GM18868 (cell line): ENCODE measurements around the gene AGER.
"Not testable (repeated sequence)": the region's sequence is repeated elsewhere in the genome, so short reads cannot be mapped to it uniquely, and the experiment has no call there.

Source experiments
- ATAC-seq: cut with Tn5 transposase; IDR thresholded peaks from one replicate; pipeline ENCODE4 v1.9.1; 2021; ENCODE audit warnings: mild to moderate bottlenecking, moderate library complexity; ENCODE audit not compliant: unreplicated experiment

AGER gene

DNA sequence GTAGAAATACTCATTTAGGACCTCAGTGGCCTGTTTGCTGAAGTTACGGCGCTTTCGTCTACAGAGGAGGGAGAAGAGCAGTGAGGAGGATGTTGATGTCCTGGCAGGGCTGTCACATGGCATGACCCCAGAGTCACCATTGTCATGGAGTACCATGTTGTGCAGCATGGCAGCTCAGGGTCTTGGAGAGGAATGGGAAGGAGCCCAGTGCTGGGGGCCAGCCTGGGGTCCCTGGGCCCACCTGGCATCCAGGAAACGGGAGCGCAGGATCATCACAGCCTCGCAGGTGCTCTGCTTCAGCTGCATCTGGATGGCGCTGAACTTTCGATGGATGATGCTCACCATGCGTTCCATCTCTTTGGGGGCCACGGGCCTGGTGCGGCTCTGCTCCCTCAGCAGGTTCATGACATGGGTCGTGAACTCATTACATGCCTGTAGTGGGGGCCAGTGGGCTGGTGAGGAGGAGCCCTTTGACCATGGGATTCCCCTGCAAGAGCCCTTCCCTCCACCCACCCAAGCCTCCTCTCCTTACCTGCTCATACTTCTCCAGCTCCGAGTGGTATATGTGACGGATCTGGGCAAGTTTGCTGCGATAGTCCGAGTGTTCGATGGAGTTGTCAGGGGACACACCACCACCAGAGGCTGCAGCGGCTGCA, 3.8 kb upstream of the AGER start:
- ATAC-seq, result not testable (repeated sequence)

DNA sequence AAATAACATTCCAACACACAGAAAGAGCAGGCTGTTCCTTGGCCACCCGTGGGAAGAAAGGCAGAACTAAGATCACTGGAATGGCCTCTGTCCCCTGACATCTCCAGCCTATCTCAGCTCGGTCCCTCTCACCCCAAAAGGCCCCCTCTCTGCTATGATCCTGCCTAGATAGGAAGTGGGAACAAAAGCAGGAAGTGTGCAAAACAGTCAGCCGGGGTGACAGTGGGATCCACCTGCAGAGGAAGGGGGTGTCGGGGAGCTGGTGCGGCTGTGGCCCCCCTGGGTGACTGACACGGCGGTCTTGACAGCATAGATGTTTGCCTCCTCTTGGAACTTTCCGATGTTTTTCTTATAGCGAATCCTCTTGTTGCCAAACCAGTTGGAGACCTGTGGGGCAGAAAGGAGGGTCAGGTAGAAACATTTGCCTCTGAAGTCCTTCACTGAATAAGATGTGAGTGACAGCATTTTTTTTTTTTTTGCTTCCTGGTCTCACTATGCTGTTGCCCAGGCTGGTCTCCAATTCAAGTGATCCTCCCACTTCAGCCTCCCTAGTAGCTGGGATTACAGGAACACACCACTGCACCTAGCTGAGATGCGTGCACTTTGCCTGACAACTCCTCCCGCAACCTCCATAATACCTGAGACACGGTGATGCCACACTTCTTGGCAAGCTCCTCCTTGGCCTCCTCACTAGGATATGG, 3.1 kb upstream of the AGER start:
- no peak for ATAC-seq

- not testable (repeated sequence) for ATAC-seq
These were observed 2.2 kb upstream of the AGER start for GRCh38 chr6:32186151-32186840.

DNA sequence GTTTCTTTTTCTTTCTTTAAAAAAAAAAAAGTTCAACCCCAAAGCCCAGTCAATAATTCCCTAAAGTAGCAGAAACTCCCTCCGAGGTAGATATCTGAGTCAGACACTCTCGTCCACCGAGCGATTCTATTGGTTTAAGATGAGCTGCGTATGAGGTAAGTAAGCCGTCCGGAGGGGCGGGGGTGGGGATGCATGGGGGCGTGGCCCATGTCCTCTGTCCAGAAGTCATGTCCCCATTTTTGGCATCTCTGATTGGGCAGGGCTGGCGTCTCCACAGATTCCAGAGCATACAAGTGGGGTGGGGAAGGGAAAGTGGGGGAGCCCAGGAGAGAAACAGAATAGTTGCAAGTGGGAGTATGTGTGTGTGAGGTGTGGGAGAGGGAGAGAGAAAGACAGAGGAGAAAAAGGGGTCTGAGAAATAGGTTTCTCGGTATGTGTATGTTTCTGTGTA, 1.7 kb upstream of the AGER start:
- ATAC-seq, result not testable (repeated sequence)

- no peak for ATAC-seq
These were observed 470 bp downstream of the AGER start for GRCh38 chr6:32183483-32184083.

DNA sequence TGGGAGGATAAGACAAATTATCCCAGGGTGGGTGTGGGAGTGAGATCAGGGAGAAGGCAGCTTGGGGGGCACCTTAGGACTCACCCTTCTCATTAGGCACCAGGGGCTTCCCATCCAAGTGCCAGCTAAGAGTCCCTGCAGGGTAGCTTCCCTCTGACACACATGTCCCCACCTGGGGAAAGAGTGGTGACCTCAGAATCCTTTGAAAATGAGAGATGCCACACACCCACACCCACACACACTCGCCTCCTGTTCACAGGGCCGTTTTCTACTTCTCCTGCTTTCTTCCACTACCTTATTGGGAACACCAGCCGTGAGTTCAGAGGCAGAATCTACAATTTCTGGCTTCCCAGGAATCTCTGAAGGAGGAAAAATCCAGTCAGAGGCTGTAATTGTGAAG, 1.0 kb downstream of the AGER start:
- no peak for ATAC-seq

GRCh38 chr6:32182555-32182981, 1.5 kb downstream of the AGER start:
- no peak for ATAC-seq

- ATAC-seq, result no peak
These were observed 2.0 kb downstream of the AGER start for GRCh38 chr6:32181915-32182529.

DNA sequence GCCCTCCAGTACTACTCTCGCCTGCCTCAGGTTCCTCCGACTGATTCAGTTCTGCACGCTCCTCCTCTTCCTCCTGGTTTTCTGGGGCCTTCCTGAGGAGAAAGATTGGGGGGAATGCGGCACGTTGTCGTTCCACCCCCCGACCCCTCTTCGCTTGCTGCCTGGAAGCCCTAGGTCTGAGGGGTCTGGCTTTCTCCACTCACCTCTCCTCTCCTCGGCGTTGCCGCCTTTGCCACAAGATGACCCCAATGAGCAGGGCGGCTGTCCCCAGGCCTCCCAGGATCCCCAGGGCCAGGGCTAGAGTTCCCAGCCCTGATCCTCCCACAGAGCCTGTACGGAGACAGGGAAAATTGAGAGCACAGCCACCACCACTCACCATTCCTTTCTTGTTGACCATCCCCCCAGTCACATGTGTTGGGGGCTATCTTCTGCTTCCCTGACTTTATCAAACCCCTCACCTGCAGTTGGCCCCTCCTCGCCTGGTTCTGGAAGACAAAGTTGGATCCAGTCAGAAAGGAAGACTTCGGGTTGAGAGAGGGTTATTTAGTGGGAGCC, 2.8 kb downstream of the AGER start:
- no peak for ATAC-seq

- ATAC-seq, result no peak
These were observed 4.2 kb downstream of the AGER start for GRCh38 chr6:32179766-32180405.

DNA sequence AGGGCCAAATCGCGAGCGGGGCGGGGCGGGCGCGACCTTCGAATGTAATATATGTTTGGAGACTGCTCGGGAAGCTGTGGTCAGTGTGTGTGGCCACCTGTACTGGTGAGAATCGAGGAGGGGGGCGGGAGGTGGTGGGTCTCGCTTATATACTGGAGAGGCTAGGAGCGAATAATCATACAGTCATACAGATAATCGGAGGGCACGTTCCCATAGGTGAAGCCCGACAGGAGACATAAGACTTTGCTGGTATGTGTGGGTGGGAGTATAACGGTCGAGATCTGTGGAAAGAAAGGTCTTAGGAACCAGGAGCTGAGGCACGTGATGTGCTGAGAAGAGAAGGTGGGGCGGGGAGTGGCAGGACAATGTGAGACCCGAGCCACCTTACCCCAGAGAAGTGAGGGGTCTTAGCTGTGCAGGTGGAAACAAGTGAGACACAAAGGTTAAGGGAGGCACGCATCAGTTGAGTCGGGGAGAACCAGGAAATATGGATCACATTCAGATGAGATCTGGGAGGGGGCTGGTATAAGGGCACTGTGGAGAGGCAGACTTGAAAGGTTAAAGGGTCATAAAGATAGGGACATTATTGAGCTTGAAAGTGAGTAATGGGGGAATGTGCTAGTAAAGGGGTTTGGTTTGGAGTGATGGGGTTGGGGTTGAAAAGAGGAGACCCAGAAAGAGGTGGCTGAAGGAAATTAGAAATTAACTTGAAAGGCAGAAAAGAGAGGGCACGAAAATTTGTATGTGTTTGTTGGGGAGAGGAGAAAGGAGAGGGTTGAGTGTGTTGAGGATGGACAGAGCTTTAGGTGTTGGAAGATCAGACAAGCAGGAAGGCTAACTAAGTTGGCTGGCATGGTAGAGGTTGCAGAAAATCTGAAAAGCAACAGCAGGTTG, 5.3 kb downstream of the AGER start:
- no peak for ATAC-seq

DNA sequence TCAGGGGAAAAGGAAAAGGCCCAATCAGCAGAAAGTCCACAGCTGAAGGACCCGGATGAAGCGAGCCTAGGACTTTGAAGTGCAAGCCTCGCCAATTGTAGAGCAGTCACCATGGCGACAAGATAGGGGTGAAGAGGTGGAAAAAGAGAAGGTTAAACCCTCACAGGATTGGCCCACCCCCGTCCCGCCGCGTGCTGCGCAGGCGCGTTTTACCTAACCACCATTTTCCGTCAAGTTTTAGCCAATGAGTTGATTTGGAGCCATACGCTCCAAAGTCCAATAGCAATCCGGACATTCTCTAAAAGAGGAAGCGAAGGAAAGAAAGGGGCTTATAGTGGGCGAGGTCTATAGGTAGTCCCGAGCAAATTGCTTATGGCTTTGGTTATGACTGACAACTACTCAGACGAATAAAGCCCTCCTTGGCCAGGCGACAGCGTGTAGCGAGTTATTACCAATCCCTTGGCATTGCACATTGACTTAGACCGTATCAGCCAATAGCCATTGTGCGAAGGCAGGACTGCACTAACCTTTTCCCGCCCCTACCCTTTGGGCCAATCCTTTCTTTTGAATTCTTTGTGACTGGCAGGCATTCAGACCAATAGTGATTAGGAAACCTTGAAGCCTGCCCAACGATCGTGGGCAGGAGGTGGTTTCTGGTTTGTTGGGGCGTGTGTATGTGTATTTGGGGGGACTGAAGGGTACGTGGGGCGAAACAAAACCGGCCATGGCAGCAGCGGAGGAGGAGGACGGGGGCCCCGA, 6.1 kb downstream of the AGER start, which contains the start of gene RNF5:
Gene RNF5 (plus strand): TSS at position 618 of the 759 bp plus-strand sequence. CDS start 107 bp downstream, at position 725.
- ATAC-seq, result peak; percentile 77

DNA sequence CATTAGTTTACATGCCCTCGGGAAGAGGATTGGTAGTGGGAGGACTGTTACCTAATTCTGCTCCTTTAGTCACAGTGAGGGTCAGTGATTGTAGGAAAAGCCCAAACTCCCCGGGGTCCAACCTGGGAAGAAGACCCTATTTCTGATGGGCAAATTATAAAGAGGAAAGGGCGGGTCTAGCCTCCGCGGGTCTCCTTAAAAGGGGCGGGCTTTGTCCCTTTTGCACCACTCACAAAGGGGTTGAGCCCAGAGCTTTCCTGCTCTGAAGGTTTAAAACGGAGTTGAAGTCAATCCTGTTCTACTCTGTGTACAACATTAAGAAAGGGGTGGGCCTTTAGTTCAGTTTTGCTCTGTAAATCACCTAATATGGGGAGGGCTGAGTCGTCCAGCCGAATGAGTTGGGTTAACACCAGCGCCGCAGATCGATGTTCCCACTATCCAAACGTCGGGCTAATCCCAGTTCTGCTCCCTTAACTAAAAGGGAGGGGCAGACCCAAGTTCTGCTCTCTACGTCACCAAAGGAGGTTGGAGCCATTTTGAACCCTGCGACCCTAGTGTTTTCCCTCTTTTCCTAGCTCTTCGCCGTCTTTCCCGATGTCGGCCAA, 6.8 kb downstream of the AGER start:
- no peak for ATAC-seq

- ATAC-seq, result no peak
These were observed 7.4 kb downstream of the AGER start for GRCh38 chr6:32176476-32177182.

GRCh38 chr6:32175711-32176475, 8.2 kb downstream of the AGER start, which contains the start of gene AGPAT1:
Gene AGPAT1, minus strand, starts transcription at chr6:32176084. Its CDS starts 4,588 bp downstream, at chr6:32171496.
- ATAC-seq, result peak; percentile 48

DNA sequence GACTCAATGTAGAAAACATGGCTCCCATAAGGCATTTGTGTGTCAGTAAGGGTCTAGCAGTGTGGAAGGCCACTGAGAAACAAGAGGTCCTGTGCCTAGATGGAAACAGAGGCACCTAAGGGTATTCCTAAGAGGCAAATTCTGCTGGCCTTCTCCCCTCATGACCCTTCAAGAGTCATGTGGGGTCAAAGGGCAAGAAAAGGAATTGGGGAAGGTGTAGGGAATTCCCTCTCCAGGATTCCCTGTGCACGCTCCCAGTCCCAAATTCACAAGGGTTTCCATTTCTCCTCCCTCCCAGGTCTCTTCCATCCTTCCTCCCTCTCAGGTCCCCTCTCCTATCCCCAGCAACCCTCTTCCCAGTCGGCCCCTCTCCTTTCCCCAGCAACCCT, 8.7 kb downstream of the AGER start:
- ATAC-seq, result no peak

- no peak for ATAC-seq
These were observed 9.6 kb downstream of the AGER start for GRCh38 chr6:32174416-32174815.
